ENCODE results near the gene CCM2.
A peak's percentile ranks its signal among the peaks of the same experiment; 100 is the strongest.

Gene CCM2

DNA sequence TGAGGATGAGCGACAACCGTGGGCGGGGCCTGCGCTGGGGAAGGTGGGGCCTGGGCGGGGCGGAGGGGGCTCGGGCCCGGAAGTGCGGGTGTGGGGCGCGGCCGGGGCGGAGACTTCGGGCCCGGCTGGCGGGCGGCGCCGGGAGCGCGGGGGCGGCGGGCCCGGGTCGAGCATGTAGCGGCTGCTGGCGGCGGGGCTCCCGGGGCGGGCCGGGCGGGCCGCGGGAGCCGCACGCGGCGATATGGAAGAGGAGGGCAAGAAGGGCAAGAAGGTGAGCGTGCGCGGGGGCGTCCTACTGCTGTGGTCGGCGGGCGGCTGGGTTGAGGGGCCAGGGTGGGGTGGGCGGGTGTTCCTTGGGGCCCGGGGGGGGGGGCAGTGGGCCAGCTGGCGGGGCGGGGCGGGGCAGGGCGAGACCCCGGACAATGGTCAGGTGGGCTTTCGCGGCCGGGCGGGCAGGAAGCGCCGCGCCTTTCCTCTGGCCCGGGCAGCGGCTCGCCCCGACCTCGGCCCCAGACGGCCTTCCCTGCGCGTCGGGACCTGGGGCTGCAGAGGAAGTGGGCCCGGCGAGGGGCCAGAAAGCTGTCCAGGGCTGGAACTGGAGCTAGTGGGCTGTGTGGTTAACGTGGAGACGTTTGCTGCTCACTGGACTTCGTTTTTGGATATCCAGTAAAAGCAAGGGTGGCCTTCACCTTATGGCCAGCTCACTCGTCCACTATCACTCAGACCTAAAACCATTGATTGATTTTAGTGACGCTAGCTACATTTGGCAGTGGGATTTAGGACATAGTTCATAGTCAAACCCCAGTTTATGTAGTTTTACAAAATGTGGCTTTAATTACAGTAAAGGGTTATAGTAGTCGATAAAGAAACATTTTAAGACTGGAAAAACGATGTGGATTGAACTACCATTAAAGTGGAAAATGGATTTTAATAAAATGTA is at the start of gene CCM2:
TSS of gene CCM2 (plus strand) at position 109 of the 940 bp plus-strand sequence. CDS start at position 242, 133 bp downstream.
- Histone ChIP-seq H3K27ac (ENCODE audit: low read length) (peak within 1 kb of the TSS; percentile 92), H3K4me2 (ENCODE audit: insufficient read depth, low read length) (peak within 1 kb of the TSS; percentile 92), H2AFZ (ENCODE audit: low read depth, low read length) (peak within 1 kb of the TSS; percentile 89), H3K4me1 (ENCODE audit: insufficient read depth, low read length) (peaks cover 37% of the 10 kb centered on the region), H3K79me2 (ENCODE audit: insufficient read depth, low read length) (peaks cover 52% of the 10 kb centered on the region), H3K9ac (ENCODE audit: low read depth, low read length) (peak within 1 kb of the TSS; percentile 87), H4K20me1 (ENCODE audit: insufficient read depth, low read length) (peaks cover 23% of the 10 kb centered on the region), H3K36me3 (ENCODE audit: insufficient read depth, low read length) (peaks cover 6% of the 10 kb centered on the region), H3K4me3 (ENCODE audit: low read depth in 1 of 2, low read length in 2 of 2) (peak within 1 kb of the TSS; percentile 93 to 94), H3K27me3 (ENCODE audit: insufficient read depth, low read length, poor library complexity) (no peaks in the 10 kb centered on the region), H3K9me3 (ENCODE audit: insufficient read depth, low read length, severe bottlenecking) (no peaks in the 10 kb centered on the region)
- no peak for TF ChIP-seq EZH2 (IDR thresholded peaks at IDR 0.05; ENCODE audit: borderline replicate concordance, low read depth, low read length, severe bottlenecking)
- TF ChIP-seq, protein P1, sequence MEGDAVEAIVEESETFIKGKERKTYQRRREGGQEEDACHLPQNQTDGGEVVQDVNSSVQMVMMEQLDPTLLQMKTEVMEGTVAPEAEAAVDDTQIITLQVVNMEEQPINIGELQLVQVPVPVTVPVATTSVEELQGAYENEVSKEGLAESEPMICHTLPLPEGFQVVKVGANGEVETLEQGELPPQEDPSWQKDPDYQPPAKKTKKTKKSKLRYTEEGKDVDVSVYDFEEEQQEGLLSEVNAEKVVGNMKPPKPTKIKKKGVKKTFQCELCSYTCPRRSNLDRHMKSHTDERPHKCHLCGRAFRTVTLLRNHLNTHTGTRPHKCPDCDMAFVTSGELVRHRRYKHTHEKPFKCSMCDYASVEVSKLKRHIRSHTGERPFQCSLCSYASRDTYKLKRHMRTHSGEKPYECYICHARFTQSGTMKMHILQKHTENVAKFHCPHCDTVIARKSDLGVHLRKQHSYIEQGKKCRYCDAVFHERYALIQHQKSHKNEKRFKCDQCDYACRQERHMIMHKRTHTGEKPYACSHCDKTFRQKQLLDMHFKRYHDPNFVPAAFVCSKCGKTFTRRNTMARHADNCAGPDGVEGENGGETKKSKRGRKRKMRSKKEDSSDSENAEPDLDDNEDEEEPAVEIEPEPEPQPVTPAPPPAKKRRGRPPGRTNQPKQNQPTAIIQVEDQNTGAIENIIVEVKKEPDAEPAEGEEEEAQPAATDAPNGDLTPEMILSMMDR (IDR thresholded peaks at IDR 0.05; ENCODE audit: borderline replicate concordance, extremely low read depth, low read length, poor library complexity, severe bottlenecking), result no peak
- ATAC-seq (ENCODE audit: insufficient read depth, low read depth), result no peak
- no peak for DNase-seq

DNA sequence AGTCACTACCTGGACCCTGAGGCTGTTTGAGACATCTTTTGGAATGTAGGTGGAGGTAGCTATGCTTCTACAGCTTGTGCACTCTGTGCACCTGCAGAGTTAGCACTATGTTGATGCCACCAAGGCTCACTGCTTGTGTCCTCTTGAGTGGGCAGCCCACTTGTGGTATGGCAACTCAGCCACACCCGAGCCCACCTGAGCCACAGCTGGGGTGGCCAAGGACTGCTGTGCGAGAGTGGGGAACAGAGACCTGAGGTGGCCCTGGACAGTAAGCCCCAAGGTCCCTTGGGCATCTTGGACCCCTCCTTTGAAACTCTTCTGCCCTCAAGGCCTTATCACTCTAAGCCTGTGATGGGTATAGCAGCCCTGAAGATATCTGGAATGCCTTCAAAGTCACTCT is 46.8 kb upstream of the CCM2 start:
- DNase-seq (no peak), ATAC-seq (ENCODE audit: insufficient read depth, low read depth) (no peak)
- Histone ChIP-seq H4K20me1 (ENCODE audit: insufficient read depth, low read length) (no peaks in the 10 kb centered on the region), H3K27ac (ENCODE audit: low read length) (no peak overlapping the region), H3K9me3 (ENCODE audit: insufficient read depth, low read length, severe bottlenecking) (no peaks in the 10 kb centered on the region), H3K9ac (ENCODE audit: low read depth, low read length) (no peak overlapping the region), H3K27me3 (ENCODE audit: insufficient read depth, low read length, poor library complexity) (peaks cover 4% of the 10 kb centered on the region), H3K79me2 (ENCODE audit: insufficient read depth, low read length) (no peaks in the 10 kb centered on the region), H3K4me1 (ENCODE audit: insufficient read depth, low read length) (no peaks in the 10 kb centered on the region), H3K4me3 (ENCODE audit: low read depth in 1 of 2, low read length in 2 of 2) (no peak overlapping the region), H3K4me2 (ENCODE audit: insufficient read depth, low read length) (no peak overlapping the region), H2AFZ (ENCODE audit: low read depth, low read length) (no peak overlapping the region), H3K36me3 (ENCODE audit: insufficient read depth, low read length) (no peaks in the 10 kb centered on the region)
- TF ChIP-seq EZH2 (IDR thresholded peaks at IDR 0.05; ENCODE audit: borderline replicate concordance, low read depth, low read length, severe bottlenecking), result no peak
- TF ChIP-seq, protein P1 (IDR thresholded peaks at IDR 0.05; ENCODE audit: borderline replicate concordance, extremely low read depth, low read length, poor library complexity, severe bottlenecking), result no peak

DNA sequence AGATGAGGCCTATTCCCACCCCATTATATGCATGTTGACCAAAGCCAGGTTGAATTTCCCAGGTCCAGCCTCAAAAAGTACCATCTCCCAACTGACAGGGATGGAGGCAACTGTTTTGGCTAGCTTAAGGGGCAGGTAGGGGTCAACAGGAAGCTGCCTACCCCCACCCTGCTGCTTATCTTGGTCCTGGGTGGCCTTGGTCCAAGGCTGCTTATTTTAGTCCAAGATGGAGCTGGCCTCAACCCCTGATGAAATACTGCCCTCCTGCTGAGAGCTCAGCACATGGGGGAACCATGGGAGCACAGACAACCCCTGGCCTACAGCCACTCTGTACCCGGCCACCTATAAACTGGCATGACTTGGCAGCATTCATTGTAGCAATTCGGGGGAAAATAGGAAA is 44.3 kb upstream of the CCM2 start:
- H3K27ac ChIP-seq (ENCODE audit: low read length), result no peak overlapping the region
- no peak overlapping the region for H3K4me2 ChIP-seq (ENCODE audit: insufficient read depth, low read length)
- no peaks in the 10 kb centered on the region for H3K36me3 ChIP-seq (ENCODE audit: insufficient read depth, low read length)
- H3K79me2 ChIP-seq (ENCODE audit: insufficient read depth, low read length), result no peaks in the 10 kb centered on the region
- no peak for ATAC-seq (ENCODE audit: insufficient read depth, low read depth)
- no peak for DNase-seq
- H3K9me3 ChIP-seq (ENCODE audit: insufficient read depth, low read length, severe bottlenecking), result no peaks in the 10 kb centered on the region
- no peaks in the 10 kb centered on the region for H3K4me1 ChIP-seq (ENCODE audit: insufficient read depth, low read length)
- H2AFZ ChIP-seq (ENCODE audit: low read depth, low read length), result no peak overlapping the region
- no peak for TF ChIP-seq EZH2 (IDR thresholded peaks at IDR 0.05; ENCODE audit: borderline replicate concordance, low read depth, low read length, severe bottlenecking)
- TF ChIP-seq, protein P1 (IDR thresholded peaks at IDR 0.05; ENCODE audit: borderline replicate concordance, extremely low read depth, low read length, poor library complexity, severe bottlenecking), result no peak
- no peak overlapping the region for H3K4me3 ChIP-seq (ENCODE audit: low read depth in 1 of 2, low read length in 2 of 2)
- H4K20me1 ChIP-seq (ENCODE audit: insufficient read depth, low read length), result no peaks in the 10 kb centered on the region
- H3K9ac ChIP-seq (ENCODE audit: low read depth, low read length), result no peak overlapping the region
- peaks cover 4% of the 10 kb centered on the region for H3K27me3 ChIP-seq (ENCODE audit: insufficient read depth, low read length, poor library complexity)

All from DND-41 (cell line).